Measurements from ENCODE around the gene MUC5AC. TPM values are rescaled to one million over a fixed set of nuclear protein-coding genes. Genes with fewer than 3 reads are reported as not detected.
A peak's percentile ranks its signal among the peaks of the same experiment; 100 is the strongest.
"Not testable (repeated sequence)": the region's sequence is repeated elsewhere in the genome, so short reads cannot be mapped to it uniquely, and the experiment has no call there.

Gene MUC5AC
- total and polyA plus RNA-seq, 5 donors: not detected

GRCh38 chr11:1159488-1160220 is 1.9 kb downstream of the MUC5AC start:
- 62% methylated on average over 24 of the region's 24 CpGs for WGBS
- intact Hi-C loops (cut with DNase I); H3K9me3 ChIP-seq (ENCODE audit: control insufficient read depth, low read length); H3K4me1 ChIP-seq (ENCODE audit: control insufficient read depth, insufficient read depth, low read length); ATAC-seq; DNase-seq; H3K4me3 ChIP-seq (ENCODE audit: low read length); H3K27me3 ChIP-seq (ENCODE audit: control insufficient read depth, insufficient read depth); H3K27ac ChIP-seq (ENCODE audit: low read length): not testable (repeated sequence)

GRCh38 chr11:1160231-1161101 is 2.7 kb downstream of the MUC5AC start:
- no peak for ATAC-seq
- Histone ChIP-seq H3K27ac (ENCODE audit: low read length) (no peak overlapping the region), H3K9me3 (ENCODE audit: control insufficient read depth, low read length) (no peaks in the 10 kb centered on the region), H3K27me3 (ENCODE audit: control insufficient read depth, insufficient read depth) (no peaks in the 10 kb centered on the region), H3K4me3 (ENCODE audit: low read length) (no peak overlapping the region), H3K4me1 (ENCODE audit: control insufficient read depth, insufficient read depth, low read length) (no peaks in the 10 kb centered on the region)
- peak in 1 of 3 donors; percentile 34 for DNase-seq
- intact Hi-C loops (cut with DNase I): no loop called here
- WGBS: 87% methylated on average over 32 of the region's 32 CpGs

- no peak overlapping the region for H3K27ac ChIP-seq (ENCODE audit: low read length)
- no peak for ATAC-seq
Observed at GRCh38 chr11:1161410-1162137, 3.8 kb downstream of the MUC5AC start.

GRCh38 chr11:1162138-1162475 is 4.4 kb downstream of the MUC5AC start:
- ATAC-seq (no peak), DNase-seq (peak in 1 of 3 donors; percentile 18)
- H3K27ac ChIP-seq (ENCODE audit: low read length): no peak overlapping the region
- H3K27me3 ChIP-seq (ENCODE audit: control insufficient read depth, insufficient read depth): no peaks in the 10 kb centered on the region
- WGBS: 78% methylated on average over 21 of the region's 21 CpGs
- intact Hi-C loops (cut with DNase I): no loop called here
- H3K9me3 ChIP-seq (ENCODE audit: control insufficient read depth, low read length): no peaks in the 10 kb centered on the region
- no peaks in the 10 kb centered on the region for H3K4me1 ChIP-seq (ENCODE audit: control insufficient read depth, insufficient read depth, low read length)
- H3K4me3 ChIP-seq (ENCODE audit: low read length): no peak overlapping the region

More at GRCh38 chr11:1161410-1162137, 3.8 kb downstream of the MUC5AC start:
- DNase-seq: peak in 1 of 3 donors; percentile 33
- Histone ChIP-seq H3K4me3 (ENCODE audit: low read length) (no peak overlapping the region), H3K4me1 (ENCODE audit: control insufficient read depth, insufficient read depth, low read length) (no peaks in the 10 kb centered on the region), H3K27me3 (ENCODE audit: control insufficient read depth, insufficient read depth) (no peaks in the 10 kb centered on the region), H3K9me3 (ENCODE audit: control insufficient read depth, low read length) (no peaks in the 10 kb centered on the region)
- WGBS: 79% methylated on average over 42 of the region's 42 CpGs
- intact Hi-C loops (cut with DNase I): no loop called here

- H3K9me3 ChIP-seq (ENCODE audit: control insufficient read depth, low read length): no peaks in the 10 kb centered on the region
- no peak for ATAC-seq
- no peaks in the 10 kb centered on the region for H3K4me1 ChIP-seq (ENCODE audit: control insufficient read depth, insufficient read depth, low read length)
- peak in 1 of 3 donors; percentile 40 for DNase-seq
- no peak overlapping the region for H3K27ac ChIP-seq (ENCODE audit: low read length)
- no peak overlapping the region for H3K4me3 ChIP-seq (ENCODE audit: low read length)
- WGBS: 85% methylated on average over 28 of the region's 28 CpGs
- no peaks in the 10 kb centered on the region for H3K27me3 ChIP-seq (ENCODE audit: control insufficient read depth, insufficient read depth)
- intact Hi-C loops (cut with DNase I): no loop called here
Observed at GRCh38 chr11:1162491-1163311, 4.9 kb downstream of the MUC5AC start.

- H3K27me3 ChIP-seq (ENCODE audit: control insufficient read depth, insufficient read depth): no peaks in the 10 kb centered on the region
- 82% methylated on average over 13 of the region's 13 CpGs for WGBS
- H3K4me3 ChIP-seq (ENCODE audit: low read length): no peak overlapping the region
- H3K27ac ChIP-seq (ENCODE audit: low read length): no peak overlapping the region
- H3K9me3 ChIP-seq (ENCODE audit: control insufficient read depth, low read length): no peaks in the 10 kb centered on the region
- H3K4me1 ChIP-seq (ENCODE audit: control insufficient read depth, insufficient read depth, low read length): no peaks in the 10 kb centered on the region
- peak in 1 of 3 donors; percentile 31 for DNase-seq
- intact Hi-C loops (cut with DNase I): no loop called here
- no peak for ATAC-seq
Observed at GRCh38 chr11:1163321-1163910, 5.7 kb downstream of the MUC5AC start.

GRCh38 chr11:1163911-1164735 is 6.4 kb downstream of the MUC5AC start:
- Histone ChIP-seq H3K9me3 (ENCODE audit: control insufficient read depth, low read length) (no peaks in the 10 kb centered on the region), H3K27ac (ENCODE audit: low read length) (no peak overlapping the region), H3K4me1 (ENCODE audit: control insufficient read depth, insufficient read depth, low read length) (no peaks in the 10 kb centered on the region), H3K27me3 (ENCODE audit: control insufficient read depth, insufficient read depth) (no peaks in the 10 kb centered on the region), H3K4me3 (ENCODE audit: low read length) (no peak overlapping the region)
- DNase-seq (peak in 1 of 3 donors; percentile 44), ATAC-seq (no peak)
- 75% methylated on average over 28 of the region's 28 CpGs for WGBS
- intact Hi-C loops (cut with DNase I): no loop called here

GRCh38 chr11:1164779-1165255 is 7.1 kb downstream of the MUC5AC start:
- intact Hi-C loops (cut with DNase I); H3K4me1 ChIP-seq (ENCODE audit: control insufficient read depth, insufficient read depth, low read length); DNase-seq; ATAC-seq; H3K27me3 ChIP-seq (ENCODE audit: control insufficient read depth, insufficient read depth); H3K4me3 ChIP-seq (ENCODE audit: low read length); H3K9me3 ChIP-seq (ENCODE audit: control insufficient read depth, low read length); H3K27ac ChIP-seq (ENCODE audit: low read length): not testable (repeated sequence)
- WGBS: 72% methylated on average over 10 of the region's 10 CpGs

GRCh38 chr11:1165256-1166041 is 7.7 kb downstream of the MUC5AC start:
- intact Hi-C loops (cut with DNase I): no loop called here
- Histone ChIP-seq H3K4me3 (ENCODE audit: low read length) (no peak overlapping the region), H3K9me3 (ENCODE audit: control insufficient read depth, low read length) (no peaks in the 10 kb centered on the region), H3K27me3 (ENCODE audit: control insufficient read depth, insufficient read depth) (no peaks in the 10 kb centered on the region), H3K27ac (ENCODE audit: low read length) (no peak overlapping the region), H3K4me1 (ENCODE audit: control insufficient read depth, insufficient read depth, low read length) (no peaks in the 10 kb centered on the region)
- WGBS: 87% methylated on average over 30 of the region's 30 CpGs
- ATAC-seq: no peak
- DNase-seq: peak in 2 of 3 donors; percentile 34 to 40
